ENCODE data around the gene BTBD10.

BTBD10 gene

DNA sequence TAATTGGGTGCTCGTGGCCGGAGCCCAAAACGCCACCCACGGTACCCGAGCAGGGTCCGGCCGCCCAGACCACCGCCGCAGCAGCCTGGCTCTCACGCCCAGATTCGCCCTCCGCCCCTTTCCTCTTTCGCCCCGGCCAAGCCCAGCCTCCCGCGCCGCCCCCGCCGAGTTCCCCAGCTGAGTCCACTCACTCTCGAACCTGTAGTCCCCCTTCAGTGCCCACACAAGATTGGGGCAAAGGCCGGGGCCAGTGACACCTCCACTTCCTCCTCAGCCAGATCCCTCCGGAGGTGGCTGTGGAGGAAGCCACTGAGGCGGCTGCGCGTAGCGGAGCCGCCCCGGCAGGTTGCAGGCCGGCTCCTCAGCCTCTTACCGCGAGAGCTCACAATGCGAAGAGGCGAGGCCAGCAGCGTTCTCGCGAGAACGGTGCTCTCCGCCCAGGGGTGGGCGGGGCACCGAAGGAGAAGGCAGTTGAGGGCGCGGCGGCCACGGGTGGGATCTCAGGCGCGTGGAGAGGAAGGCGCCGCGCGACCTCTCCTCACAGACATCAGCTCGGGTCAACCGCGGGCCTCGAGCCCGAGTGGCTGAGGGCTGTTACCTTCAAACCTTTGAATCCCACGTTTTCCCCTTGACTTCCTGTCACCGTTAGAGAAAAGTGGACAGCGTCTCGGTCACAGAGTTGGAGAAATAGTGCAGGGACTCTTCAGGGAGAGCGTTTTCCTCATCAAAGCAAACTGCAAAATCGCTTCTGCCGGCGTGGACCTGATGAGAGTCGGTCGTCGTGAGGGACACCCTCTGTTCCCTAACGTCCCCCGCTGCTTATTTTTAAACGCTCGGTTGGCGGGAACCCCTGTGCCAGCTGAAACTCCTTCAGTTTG, at the start of gene BTBD10:
Gene BTBD10, minus strand, starts transcription at position 322 of the 878 bp plus-strand sequence. CDS start 18,098 bp downstream, outside the sequence.
- DNase-seq (ENCODE audit: low read depth): peak; percentile 92

DNA sequence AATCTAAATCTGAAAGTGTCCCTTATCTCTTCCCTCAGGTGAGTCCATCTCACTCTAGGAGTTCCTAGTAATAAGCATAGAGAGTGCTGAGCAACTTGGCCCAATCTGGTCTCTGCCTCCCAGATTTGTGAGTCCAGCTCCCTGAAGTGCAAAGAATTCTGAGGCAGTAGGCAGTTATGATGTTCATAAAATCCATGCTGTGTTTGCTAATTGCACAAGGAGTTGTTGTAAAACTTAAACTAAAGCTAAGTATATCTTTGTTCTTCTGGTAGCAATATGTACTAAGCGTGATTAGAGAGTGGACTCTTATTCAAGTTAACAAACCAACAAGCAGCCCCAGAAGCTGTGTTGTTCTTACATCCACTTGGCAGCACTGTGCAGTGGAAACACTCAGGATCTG, 40.4 kb upstream of the BTBD10 start:
- DNase-seq (ENCODE audit: low read depth): no peak

DNA sequence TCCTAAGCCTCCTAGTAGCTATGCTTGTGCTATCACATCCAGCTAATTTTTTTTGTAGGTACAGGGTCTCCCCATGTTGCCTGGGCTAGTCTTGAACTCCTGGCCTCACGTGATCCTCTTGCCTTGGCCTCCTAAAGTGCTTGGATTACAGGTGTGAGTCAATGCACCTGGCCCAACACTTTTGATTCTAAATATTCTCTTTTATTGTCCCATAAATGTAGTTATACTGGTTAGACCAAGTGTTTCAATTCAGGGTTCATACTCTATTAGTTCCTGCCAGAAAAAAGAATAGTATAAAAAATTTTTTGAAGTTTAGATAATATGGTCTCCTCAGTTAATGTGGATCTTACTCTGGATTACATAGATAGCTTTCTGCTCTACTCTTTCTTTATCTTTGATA, 39.5 kb upstream of the BTBD10 start:
- no peak for DNase-seq (ENCODE audit: low read depth)

DNA sequence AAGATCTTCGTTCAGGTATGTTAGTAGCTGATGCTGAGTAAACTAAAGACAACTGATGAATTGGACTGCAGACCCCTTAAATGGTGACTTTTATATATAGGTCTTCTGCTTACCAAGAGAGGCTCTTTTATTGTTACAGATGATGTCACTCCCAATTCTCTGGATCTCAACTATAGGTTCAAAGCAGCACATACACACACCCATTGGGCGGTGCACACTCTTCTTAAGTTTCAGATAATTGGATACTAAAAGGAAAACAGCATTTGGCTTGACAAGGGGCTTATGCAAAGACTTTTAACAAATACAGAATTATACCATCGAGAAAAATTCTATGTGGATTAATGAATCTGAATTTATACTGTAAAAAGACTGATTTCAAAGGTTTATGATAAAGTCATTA, 32.9 kb upstream of the BTBD10 start, which contains the start of gene PTH:
Gene PTH, minus strand, starts transcription at position 69 of the 400 bp plus-strand sequence. CDS start 3,142 bp downstream, outside the sequence.
- no peak for DNase-seq (ENCODE audit: low read depth)

DNA sequence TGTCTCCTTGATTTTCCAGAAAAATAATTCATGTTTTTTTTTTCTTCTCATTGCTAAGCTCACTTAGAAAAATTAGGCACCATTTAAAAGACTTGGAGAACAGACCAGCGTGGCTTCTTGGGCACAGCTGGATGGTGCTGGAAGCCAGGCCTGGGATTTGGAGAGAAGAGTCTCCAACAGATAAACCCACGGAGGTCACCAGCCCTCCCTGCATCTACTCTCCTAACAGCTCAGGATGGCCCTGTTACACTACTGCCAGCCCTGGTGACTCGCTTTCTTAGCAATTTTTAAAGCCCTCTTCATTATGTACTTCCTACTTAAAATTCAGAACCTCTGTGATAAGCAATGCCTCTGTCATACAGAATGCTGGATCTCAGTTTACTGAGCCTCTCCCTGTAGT, 31.0 kb upstream of the BTBD10 start:
- no peak for DNase-seq (ENCODE audit: low read depth)

DNA sequence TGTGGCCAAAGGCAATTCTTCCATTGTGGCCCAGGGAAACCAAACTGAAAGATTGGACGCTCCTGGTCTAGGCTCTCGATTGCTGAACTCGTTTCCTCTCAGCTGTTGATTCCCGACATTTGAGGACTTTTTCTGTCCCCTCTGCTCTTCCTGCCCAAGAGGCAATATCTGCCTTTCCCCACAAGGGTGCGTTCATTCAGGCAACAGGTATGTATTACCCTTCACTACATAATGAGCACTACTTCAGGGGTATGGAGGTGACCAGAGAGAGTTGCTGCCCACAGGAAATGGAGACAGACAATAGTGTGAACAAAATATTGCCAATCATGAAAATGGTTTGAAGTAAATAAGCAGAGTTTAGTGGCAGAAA, 24.6 kb upstream of the BTBD10 start:
- no peak for DNase-seq (ENCODE audit: low read depth)

DNA sequence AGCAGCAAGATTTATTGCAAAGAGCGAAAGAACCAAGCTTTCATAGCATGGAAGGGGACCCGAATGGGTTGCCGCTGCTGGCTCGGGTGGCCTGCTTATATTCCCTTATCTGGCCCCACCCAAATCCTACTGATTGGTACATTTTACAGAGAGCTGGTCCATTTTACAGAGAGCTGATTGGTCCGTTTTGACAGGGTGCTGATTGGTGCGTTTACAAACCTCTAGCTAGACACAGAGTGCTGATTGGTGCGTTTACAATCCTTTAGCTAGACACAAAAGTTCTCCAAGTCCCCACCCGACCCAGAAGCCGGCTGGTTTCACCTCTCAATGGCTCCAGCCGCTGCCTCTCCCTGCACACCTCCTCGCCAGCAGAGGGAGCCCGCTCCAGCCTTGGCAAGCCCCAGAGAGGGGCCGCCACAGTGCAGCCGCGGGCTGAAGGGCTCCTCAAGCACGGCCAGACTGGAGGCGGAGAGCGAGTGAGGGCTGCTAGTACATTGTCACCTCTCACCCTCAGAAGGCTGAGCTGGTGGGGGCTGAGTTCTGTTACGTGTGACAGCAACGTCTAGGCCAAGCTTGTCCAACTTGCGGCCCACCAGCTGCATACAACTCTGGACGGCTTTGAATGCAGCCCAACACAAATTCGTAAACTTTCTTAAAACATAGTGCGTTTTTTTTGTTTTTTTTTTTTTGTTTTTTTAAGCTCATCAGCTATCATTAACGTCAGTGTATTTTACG, 24.1 kb upstream of the BTBD10 start:
- DNase-seq (ENCODE audit: low read depth): no peak

DNA sequence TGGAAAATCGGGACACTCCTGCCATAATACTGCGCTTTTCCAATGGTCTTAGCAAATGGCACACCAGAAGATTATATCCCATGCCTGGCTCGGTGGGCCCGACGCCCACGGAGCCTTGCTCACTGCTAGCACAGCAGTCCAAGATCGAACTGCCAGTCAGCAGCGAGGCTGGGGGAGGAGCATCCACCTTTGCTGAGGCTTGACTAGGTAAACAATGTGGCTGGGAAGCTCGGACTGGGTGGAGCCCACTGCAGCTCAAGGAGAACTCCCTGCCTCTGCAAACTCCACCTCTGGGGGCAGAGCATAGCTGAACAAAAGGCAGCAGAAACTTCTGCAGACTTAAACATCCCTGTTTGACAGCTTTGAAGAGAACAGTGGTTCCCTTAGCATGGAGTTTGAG, 17.2 kb upstream of the BTBD10 start:
- DNase-seq (ENCODE audit: low read depth): no peak

DNA sequence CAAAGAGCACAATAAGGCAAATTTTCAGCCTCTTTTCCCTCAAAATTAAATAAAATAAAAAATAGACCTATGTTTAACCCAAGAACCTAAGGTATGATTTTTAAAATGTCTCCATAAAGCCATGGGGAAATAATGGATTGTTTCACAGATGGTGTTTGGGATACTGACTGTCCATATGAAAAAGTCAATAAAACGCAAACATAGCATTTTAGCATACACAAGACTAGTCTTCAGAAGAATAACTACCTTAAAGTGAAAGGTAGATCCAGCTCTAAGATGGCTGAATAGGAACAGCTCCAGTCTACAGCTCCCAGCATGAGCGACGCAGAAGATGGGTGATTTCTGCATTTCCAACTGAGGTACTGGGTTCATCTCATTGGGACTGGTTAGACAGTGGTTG, 16.7 kb upstream of the BTBD10 start:
- no peak for DNase-seq (ENCODE audit: low read depth)

DNA sequence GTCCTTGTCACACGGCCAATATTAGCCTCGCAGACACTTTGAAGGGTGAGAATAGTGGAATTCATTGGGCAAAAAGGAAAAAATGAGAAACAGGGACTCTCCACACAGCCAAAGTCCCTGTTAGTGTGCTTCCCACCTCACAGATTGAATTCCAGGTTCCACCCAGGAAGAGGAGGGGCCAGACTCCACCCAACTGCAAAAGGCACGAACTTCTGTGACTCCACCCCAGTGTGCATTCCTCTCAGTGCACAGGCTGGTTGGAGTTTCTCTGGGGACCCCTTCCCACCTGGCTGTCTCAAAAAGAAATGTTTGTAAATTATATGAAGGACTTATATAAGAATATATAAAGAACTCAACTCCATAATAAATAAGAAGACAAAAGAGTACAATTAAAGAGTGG, 12.1 kb upstream of the BTBD10 start:
- no peak for DNase-seq (ENCODE audit: low read depth)

DNA sequence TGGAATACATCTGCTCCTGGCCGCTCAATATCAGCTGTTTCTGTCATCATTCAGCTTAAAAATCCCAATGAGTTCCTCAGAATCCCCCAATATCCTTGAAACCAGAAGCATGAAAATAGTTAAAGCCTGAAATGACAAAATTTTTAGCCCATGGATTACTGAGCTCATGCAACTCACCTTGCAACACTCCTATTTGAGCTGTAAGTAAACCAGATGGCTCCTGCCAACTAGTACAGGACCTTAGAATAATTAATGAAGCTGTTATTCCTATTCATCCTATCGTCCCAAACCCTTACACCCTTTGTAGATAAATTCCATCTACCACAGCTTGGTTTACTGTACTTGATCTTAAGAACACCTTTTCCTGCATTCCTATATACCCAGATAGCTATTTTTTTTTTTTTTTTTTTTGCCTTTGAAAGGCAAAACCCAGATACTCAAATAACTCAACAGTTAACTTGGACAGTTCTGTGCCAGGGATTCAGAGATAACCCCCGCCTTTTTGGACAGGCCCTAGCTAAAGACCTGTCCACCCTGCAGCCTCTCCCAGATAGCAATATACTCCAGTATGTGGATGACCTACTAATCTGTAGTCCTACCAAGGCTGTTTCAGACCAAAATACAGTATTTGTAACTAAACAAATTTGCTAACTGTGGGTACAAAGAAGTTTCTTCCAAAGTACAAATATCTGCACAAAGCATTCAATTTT, 10.1 kb upstream of the BTBD10 start:
- no peak for DNase-seq (ENCODE audit: low read depth)

DNA sequence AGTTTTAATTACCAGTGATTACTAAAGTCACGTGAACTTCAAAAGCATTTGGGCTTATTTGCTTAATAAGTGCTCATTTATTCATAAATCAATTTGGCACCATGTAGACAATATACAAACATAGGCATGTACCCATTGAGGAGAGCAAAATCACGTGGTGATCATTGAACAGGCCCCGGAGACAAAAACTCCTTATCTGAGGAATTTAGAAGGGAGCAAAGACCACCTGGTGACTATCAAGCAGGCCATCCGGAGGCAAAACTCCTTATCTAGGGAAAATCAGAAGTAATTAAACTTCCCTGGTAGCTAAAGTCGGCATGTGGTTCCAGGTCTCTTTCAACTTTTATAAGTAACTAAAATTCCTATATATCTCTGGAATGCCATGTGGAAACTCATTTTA, 5.7 kb upstream of the BTBD10 start:
- no peak for DNase-seq (ENCODE audit: low read depth)

DNA sequence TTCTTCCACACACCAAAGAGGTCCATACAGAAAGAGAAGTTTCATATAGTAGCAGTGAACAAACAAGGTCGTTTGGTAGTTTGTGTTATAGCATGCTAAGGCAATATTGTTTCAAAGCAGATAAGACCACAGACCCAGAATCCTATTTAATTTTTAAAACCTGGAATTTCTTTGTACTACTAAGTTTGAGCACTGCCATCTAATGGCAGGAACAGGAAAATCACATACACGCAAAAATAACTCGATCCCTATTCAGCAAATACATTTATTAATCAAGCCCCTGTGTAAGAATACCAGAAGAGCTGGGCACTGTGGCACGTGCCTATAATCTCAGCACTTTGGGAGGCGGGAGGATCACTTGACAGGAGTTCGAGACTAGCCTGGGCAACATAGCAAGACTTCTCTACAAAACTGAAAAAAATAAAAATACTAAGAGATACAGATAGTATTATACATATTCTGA, 2.9 kb upstream of the BTBD10 start:
- DNase-seq (ENCODE audit: low read depth): peak; percentile 33

DNA sequence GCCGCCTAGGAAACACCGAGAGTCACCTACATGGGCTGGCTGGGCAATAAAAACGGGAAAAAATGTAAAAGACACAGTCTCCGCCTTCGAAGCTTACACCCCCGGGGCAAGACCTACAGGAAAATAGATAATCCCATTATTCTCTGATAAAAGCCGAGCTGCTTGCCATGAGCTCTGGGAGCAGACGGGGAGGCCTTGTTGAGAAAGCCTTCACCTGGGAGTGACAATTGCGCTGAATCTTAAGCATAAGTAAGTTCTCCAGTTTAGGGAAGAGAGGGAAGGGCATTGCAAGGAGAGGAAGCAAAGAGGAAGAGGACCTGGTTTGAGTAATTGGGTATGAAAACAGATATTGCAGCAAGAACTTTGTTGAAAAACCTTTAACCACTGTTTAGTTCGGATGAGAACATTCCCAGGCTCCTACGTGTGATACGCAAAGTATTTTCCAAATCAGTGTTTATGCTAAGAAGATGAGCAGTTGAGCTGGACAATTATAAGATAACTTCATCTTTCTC, 813 bp upstream of the BTBD10 start:
- DNase-seq (ENCODE audit: low read depth): no peak

DNA sequence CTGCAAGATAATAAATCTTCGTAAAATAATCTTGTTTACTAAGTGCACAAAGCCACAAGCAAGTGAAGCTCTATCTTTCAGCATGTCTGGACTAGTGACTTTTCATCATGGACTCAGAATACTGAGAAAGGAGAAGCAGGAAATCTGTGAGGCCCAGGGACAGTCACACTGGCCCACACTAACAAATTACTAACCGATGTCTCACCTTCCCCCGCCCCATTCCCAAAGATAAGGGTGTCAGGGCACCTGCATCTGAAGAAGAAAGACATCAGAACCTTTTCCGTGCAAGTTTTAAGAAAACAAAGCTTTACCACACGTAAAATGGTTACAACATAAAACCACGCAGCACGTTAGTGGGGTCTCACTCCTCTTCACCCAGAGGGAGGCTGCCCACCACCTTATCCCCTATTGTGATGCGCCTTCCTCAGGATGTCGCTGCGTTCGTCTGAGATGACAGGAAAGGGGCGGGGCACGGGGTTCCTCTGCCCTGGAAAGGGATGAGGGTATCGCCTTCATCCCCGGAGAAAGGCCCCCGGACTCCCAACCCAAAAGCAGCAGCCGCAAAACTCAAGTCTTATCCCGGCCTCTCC, 616 bp downstream of the BTBD10 start:
- no peak for DNase-seq (ENCODE audit: low read depth)

DNA sequence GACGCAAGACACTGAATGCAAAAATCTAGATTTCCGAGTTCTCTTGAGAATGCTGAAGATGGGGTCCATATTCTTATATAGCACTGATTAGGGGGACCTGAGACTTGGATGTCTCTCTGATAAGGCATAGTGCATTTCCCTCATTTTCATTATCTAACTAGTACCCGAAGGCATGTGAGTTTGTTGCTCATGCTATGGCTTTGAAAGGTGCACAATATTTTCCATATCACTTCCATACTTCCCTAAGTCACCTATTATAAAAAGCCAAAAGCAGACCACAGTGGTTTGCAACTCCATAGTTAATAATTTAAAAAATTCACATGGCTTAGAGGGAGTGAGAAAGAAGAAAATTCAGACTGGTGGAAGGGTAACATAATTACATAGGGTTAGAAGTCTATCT, 1.7 kb downstream of the BTBD10 start:
- no peak for DNase-seq (ENCODE audit: low read depth)

DNA sequence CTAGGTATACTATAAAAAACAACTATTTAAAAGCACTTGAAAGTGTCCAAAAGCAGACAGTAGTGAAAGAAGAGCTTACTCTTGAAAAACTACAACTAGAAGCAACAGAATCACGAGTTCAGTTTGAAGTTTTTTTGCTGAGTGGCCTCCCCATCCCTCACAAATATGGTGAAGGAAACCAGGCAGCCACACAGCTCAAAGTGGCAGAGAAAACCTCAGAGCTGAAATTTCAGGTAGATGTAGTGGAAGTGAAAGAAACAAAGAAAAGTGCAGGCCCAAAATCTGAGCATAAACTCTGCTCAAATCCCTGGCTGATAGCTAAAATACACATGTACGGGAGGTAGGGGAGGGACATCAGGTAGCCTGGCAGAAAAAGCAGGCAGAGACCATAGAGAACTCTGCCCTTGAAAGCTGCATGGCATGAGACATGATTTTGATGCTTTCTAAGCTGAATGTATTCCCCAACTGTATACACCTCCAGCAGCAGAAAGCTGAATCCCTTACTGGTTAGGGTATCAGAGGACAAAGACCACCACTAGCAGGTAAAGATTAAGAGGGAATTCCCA, 12.1 kb downstream of the BTBD10 start:
- no peak for DNase-seq (ENCODE audit: low read depth)

DNA sequence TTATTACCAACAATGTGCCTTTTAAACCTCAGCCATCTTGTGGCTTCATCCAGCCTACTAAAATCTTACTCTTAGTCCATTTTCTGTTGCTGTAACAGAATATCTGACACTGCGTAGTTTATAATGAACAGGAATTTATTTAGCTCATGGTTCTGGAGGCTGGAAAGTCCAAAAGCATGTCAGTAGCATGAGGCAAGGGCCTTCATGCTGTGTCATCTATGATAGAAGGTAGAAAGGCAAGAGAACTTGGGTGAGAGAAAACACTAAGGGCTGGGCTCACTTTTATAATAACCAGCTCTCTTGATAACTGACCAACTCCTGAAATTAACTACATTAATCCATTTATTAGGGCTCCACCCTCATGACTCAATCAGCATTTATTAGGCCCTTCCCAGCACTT, 13.5 kb downstream of the BTBD10 start:
- no peak for DNase-seq (ENCODE audit: low read depth)

DNA sequence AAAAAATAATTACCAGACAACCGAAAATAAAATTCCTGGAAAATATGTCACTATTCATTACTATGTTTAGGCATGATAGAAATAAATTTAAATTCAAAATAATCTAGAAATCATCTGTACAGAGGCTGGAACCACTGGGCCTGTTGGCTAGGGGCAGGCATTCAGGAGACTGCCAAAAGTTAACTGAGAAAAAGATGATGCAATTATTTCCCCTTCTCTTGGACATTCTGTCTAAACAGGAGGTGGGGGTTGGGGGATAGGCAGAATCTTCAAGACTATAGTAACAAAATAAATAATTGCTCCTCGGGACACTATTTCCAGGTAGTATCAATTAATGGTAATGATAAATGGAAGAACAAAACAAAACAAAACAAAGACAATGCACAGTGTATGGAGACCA, 14.1 kb downstream of the BTBD10 start:
- DNase-seq (ENCODE audit: low read depth): peak; percentile 64

DNA sequence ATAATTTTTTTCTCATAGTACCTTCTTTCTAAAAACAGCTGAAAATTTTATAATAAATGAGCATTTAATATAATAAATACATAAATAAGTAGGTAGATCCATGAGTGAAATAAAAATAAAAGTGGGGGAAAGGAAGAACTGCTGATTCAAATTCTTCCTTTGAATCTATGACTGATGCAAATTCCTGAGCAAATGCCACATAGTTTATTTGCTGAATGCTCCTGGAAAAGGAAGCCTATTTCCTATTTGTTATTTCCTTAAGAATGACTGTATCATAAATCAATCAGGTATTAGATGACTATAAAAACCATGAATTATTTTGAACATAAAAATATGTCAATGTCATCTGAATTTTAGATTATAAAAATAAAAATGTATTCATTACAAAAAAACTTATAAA, 16.6 kb downstream of the BTBD10 start:
- no peak for DNase-seq (ENCODE audit: low read depth)

DNA sequence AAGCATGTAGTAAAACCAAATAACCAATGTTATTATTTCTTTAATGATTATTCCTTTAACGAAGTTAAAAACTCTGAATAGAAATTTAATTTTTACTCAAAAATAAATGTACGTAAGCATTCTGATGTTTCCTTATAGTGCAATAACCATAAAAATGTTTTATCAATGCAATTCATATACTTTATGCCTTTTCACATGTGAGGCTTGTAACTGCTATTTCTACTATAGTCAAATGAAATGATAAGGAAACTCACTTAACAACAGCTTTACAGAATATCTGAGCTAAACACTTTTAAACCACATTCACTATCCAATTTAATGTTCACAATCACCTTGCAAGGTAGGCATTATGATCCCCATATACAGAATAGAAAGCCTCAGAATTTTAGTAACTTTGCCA, 17.4 kb downstream of the BTBD10 start:
- no peak for DNase-seq (ENCODE audit: low read depth)
